ENCODE results near the gene CHADL. TPM values are rescaled to one million over a fixed set of nuclear protein-coding genes. Genes with fewer than 3 reads are reported as not detected.
A peak's percentile ranks its signal among the peaks of the same experiment; 100 is the strongest.

CHADL gene
- total RNA-seq, 1 donor from 2014 or later: 0.43 TPM

DNA sequence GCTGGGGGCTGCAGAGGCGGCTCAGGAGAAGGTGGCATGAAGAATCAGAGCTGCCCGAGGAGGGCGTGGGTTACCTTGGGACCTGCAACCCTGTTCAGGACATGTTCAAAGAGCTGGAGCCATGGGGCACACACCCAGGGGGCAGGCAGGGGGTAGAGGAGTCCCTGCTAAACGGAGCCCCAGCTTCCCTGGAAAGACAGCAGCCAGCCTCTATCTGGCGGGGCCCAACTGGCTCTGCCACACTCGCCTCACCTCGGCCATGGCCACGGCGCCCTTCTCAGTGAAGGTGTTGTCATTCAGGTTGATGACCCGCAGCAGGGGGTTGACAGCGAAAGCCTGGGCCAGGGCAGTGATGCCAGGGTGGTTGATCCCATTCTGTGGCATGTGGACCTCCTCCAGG, 17.0 kb upstream of the CHADL start:
- no peak for TF ChIP-seq CTCF (IDR thresholded peaks at IDR 0.05)
- Mint-ChIP-seq H3K9me3 (ENCODE audit: unreplicated experiment) (no peaks in the 10 kb centered on the region), H3K27me3 (ENCODE audit: unreplicated experiment) (no peaks in the 10 kb centered on the region), H3K36me3 (ENCODE audit: unreplicated experiment) (peaks cover 19% of the 10 kb centered on the region), H3K4me3 (ENCODE audit: unreplicated experiment) (no peak overlapping the region), H3K27ac (ENCODE audit: unreplicated experiment) (peak overlapping the region; percentile 75), H3K4me1 (ENCODE audit: unreplicated experiment) (peaks cover 14% of the 10 kb centered on the region)
- no peak for DNase-seq (ENCODE audit: extremely low spot score, unreplicated experiment)

DNA sequence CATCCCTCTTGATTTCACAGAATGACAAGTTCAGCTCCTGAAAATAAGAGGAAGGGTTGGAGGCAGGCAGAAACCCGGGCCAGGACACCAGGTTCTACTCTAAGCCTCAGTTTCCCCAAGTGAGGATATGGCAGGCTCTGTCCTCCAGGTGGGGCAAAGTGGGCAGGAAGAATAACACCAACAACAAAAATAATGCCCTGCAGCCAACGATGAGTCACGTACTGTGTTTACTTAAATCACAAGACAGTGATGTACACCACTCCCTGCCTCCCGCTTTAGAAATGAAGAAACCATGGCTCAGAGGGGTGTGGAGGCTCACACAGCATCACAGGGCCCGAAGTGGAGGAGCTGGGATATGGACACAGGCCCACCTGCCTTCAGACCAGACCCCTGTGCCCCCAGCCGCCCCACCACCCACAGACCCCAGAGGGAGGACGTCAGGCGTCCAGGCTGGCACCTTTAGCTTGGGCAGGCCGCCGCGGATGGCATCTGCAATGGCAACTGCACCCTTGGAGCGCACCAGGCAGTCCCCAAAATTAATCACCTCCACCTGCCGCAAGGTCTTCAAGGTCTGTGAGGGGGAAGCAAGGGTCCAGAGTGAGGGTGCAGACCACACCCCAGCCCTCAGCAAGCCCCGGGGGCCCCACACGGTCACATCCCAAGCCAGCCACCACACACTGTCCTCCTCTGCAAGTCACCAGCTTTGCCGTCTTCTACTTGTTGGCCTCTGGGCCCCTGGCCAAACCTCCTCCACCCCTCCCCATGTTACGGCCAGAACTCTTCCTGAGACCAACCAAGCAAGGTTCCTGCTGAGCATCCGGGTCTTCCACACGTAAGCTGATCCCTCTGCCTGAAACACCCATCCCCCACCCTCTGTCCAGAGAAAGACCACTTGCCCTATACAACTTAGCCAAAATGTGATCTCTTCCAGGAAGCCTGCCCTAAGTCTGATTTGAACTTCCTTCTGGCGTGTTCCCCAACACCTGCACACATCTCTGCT, 15.8 kb upstream of the CHADL start:
- H3K4me1 Mint-ChIP-seq (ENCODE audit: unreplicated experiment): peaks cover 14% of the 10 kb centered on the region
- no peaks in the 10 kb centered on the region for H3K27me3 Mint-ChIP-seq (ENCODE audit: unreplicated experiment)
- H3K9me3 Mint-ChIP-seq (ENCODE audit: unreplicated experiment): no peaks in the 10 kb centered on the region
- H3K27ac Mint-ChIP-seq (ENCODE audit: unreplicated experiment): peak overlapping the region; percentile 75
- DNase-seq (ENCODE audit: extremely low spot score, unreplicated experiment): no peak
- TF ChIP-seq CTCF (IDR thresholded peaks at IDR 0.05): no peak
- no peak overlapping the region for H3K4me3 Mint-ChIP-seq (ENCODE audit: unreplicated experiment)
- H3K36me3 Mint-ChIP-seq (ENCODE audit: unreplicated experiment): peaks cover 18% of the 10 kb centered on the region

DNA sequence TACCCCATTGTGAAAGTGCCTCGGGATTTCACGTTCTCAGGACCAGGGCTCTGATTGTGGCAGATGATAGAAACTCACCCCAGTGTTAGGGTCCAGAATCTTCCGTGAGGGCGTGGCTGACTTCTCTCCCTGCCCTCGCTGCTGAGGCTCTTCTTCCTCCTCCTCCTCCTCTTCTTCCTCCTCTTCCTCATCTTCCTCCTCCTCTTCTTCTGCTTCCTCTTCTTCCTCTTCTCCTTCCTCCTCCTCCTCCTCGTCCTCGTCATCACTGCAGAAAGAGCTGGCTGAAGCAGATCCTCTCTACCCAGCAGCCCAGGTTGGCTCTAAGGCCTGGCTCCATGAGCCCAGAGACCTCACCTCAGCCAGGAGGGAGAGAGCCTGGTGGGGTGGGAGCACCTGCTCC, 13.5 kb upstream of the CHADL start:
- no peak for TF ChIP-seq CTCF (IDR thresholded peaks at IDR 0.05)
- Mint-ChIP-seq H3K36me3 (ENCODE audit: unreplicated experiment) (peaks cover 26% of the 10 kb centered on the region), H3K27ac (ENCODE audit: unreplicated experiment) (no peak overlapping the region)

GRCh38 chr22:41252365-41252764, 11.6 kb upstream of the CHADL start:
- Mint-ChIP-seq H3K36me3 (ENCODE audit: unreplicated experiment) (peaks cover 28% of the 10 kb centered on the region), H3K4me1 (ENCODE audit: unreplicated experiment) (peaks cover 12% of the 10 kb centered on the region), H3K4me3 (ENCODE audit: unreplicated experiment) (no peak overlapping the region), H3K27ac (ENCODE audit: unreplicated experiment) (no peak overlapping the region), H3K27me3 (ENCODE audit: unreplicated experiment) (no peaks in the 10 kb centered on the region), H3K9me3 (ENCODE audit: unreplicated experiment) (no peaks in the 10 kb centered on the region)
- no peak for TF ChIP-seq CTCF (IDR thresholded peaks at IDR 0.05)
- no peak for DNase-seq (ENCODE audit: extremely low spot score, unreplicated experiment)

More for the DNA sequence above, 13.5 kb upstream of the CHADL start:
- no peaks in the 10 kb centered on the region for H3K27me3 Mint-ChIP-seq (ENCODE audit: unreplicated experiment)
- H3K4me3 Mint-ChIP-seq (ENCODE audit: unreplicated experiment): no peak overlapping the region
- H3K4me1 Mint-ChIP-seq (ENCODE audit: unreplicated experiment): peaks cover 14% of the 10 kb centered on the region
- H3K9me3 Mint-ChIP-seq (ENCODE audit: unreplicated experiment): no peaks in the 10 kb centered on the region
- no peak for DNase-seq (ENCODE audit: extremely low spot score, unreplicated experiment)

- Mint-ChIP-seq H3K4me1 (ENCODE audit: unreplicated experiment) (no peaks in the 10 kb centered on the region), H3K27me3 (ENCODE audit: unreplicated experiment) (no peaks in the 10 kb centered on the region), H3K27ac (ENCODE audit: unreplicated experiment) (no peak overlapping the region), H3K9me3 (ENCODE audit: unreplicated experiment) (no peaks in the 10 kb centered on the region), H3K4me3 (ENCODE audit: unreplicated experiment) (no peak overlapping the region), H3K36me3 (ENCODE audit: unreplicated experiment) (peaks cover 25% of the 10 kb centered on the region)
- no peak for DNase-seq (ENCODE audit: extremely low spot score, unreplicated experiment)
- TF ChIP-seq CTCF (IDR thresholded peaks at IDR 0.05): no peak
Measured at GRCh38 chr22:41250127-41250526, 9.4 kb upstream of the CHADL start.
